ENCODE data around the gene GSDME. TPM values are rescaled to one million over a fixed set of nuclear protein-coding genes. Genes with fewer than 3 reads are reported as not detected.

The GSDME gene
- total RNA-seq, 6 donors from 2014 or later, result 3.8 to 41.9 (median 7.5) TPM

- Histone ChIP-seq H3K36me3 (no peaks in the 10 kb centered on the region), H3K4me3 (no peak overlapping the region), H3K27ac (no peak overlapping the region), H3K4me1 (peaks cover 0 to 3% (median 0%) of the 10 kb centered on the region in 4 donors), H3K27me3 (no peaks in the 10 kb centered on the region), H3K9me3 (no peaks in the 10 kb centered on the region)
- WGBS, 2 donors, result 76 to 83% methylated on average over 10 of the region's 10 CpGs
- TF ChIP-seq POLR2AphosphoS5 (IDR thresholded peaks at IDR 0.05) (no peak), EP300 (IDR thresholded peaks at IDR 0.05) (no peak), POLR2A (IDR thresholded peaks at IDR 0.05) (no peak), CTCF (IDR thresholded peaks at IDR 0.05) (no peak)
- DNase-seq, result no peak
- no peak for ATAC-seq (ENCODE audit: low FRiP score in 2 of 2)
Measured at GRCh38 chr7:24729365-24730017, 27.8 kb downstream of the GSDME start.

DNA sequence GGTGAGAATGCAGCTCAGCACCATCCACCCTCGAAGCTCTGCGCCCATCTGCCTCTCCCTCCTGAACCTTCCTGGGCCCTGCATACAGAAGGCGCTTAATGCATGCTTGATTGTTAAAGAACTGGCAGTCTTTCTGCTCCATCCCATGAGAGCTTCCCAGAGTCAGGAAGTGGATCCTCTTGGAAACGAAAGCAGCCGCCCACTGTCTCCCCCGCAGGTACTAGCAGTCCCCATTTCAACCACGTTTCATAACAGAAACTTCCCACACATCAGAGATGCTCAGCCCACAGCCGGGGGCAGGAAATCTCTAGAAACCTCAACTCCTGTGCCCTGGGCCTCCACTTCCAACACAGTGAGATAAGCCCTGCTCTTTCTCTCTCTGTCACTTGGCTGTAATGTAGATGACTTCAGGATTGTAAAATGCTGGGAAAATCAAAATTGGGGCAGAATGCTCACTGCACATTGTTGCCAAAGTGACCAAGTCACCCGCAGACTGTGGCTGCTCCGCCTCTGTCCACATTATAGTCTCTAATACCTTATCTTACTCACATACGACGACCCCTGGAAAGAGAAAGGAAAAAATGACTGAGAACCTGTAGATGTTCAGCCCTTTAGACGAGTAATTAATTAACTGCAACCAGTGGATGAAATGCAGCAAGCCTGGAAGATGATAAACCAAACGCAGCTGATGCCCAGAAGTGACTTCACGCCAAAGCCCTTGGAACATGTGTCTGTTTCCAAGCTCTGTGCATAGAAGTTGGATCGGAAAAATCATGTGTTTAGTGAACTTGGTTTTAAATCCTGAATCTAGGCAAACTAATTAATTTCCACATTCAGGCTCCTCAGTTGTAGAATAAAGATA lies 28.5 kb downstream of the GSDME start:
- H3K27ac ChIP-seq, result no peak overlapping the region
- DNase-seq, result no peak

DNA sequence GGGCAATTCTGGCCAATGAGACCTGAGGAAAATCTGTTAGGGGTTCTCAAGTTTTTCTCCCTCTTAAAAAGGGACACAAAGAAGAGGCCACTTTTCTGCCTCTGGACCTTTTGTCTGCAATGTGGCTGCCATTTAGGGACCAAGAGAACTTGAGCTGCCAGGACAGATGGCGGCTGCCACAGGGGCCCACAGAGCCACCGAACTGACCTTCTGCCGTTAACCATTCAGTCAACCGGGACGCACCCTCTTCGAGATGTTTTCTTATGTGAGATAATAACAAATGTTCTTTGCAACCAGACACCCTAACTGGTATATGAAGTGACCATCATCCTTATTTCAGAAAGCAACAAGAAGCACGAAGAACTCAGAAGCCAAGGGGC lies 29.2 kb downstream of the GSDME start:
- no peaks in the 10 kb centered on the region for H3K27me3 ChIP-seq
- TF ChIP-seq POLR2AphosphoS5 (IDR thresholded peaks at IDR 0.05) (no peak), POLR2A (IDR thresholded peaks at IDR 0.05) (no peak), CTCF (IDR thresholded peaks at IDR 0.05) (no peak), EP300 (IDR thresholded peaks at IDR 0.05) (no peak)
- 89 to 97% methylated on average over 7 of the region's 7 CpGs for WGBS, 2 donors
- H3K36me3 ChIP-seq, result no peaks in the 10 kb centered on the region
- ATAC-seq (ENCODE audit: low FRiP score in 2 of 2), result no peak
- H3K9me3 ChIP-seq, result no peaks in the 10 kb centered on the region
- H3K27ac ChIP-seq, result no peak overlapping the region
- peaks cover 0 to 3% (median 0%) of the 10 kb centered on the region in 4 donors for H3K4me1 ChIP-seq
- no peak overlapping the region for H3K4me3 ChIP-seq
- DNase-seq, result no peak

More for the DNA sequence above, 28.5 kb downstream of the GSDME start:
- no peak for TF ChIP-seq CTCF (IDR thresholded peaks at IDR 0.05)
- TF ChIP-seq POLR2AphosphoS5 (IDR thresholded peaks at IDR 0.05), result no peak
- TF ChIP-seq EP300 (IDR thresholded peaks at IDR 0.05), result no peak
- TF ChIP-seq POLR2A (IDR thresholded peaks at IDR 0.05), result no peak
- Histone ChIP-seq H3K36me3 (no peaks in the 10 kb centered on the region), H3K27me3 (no peaks in the 10 kb centered on the region), H3K4me1 (peaks cover 0 to 3% (median 0%) of the 10 kb centered on the region in 4 donors), H3K9me3 (no peaks in the 10 kb centered on the region), H3K4me3 (no peak overlapping the region)
- 56 to 63% methylated on average over 16 of the region's 16 CpGs for WGBS, 2 donors
- peak in 1 of 2 donors; percentile 49 for ATAC-seq (ENCODE audit: low FRiP score in 2 of 2)

DNA sequence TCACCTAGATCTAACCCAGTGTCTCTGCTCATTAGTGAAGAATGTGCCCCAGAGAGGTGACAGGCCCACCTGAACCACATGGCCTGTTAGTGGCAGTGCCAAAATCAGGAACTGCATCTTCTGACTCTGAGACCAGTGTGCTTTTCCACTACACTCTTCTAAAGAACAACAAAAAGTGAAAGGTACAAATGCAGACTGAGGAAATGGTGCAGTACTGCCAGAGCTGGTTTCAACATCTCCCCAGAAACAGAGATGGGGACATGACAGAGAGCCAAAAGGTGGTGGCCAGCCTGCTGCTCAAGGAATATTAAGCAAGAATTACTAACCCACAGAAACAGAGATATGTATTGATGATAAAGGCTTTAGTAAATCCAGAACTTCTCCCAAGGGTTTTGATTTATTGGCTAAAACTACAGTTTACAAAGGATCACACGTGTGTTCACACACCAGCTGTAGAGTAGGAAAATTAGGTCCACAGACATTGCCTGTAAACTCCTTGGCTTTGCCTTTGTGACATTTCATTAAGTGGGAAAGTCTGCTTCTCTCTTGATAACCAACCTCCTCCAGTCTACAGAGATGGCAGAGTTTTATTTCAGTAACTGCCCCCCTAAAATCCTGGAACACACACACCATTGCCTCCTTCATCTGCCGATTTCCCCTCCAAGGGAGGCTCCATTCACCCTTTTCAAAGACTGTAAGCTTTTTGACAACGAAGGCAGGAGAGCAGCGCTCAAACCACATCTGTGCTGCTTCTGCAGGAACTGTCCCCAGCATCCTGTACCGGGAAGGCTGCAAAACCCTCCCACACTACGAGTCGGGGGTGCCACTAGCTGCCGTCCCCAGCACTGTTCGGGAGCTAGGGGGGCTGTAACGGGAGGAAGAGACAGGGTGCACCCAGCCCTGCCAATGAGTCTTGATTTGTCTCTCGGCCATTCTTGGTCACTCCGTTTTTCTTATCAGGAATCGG lies 29.8 kb downstream of the GSDME start:
- no peak for DNase-seq
- WGBS, 2 donors, result 75 to 77% methylated on average over 13 of the region's 13 CpGs
- no peaks in the 10 kb centered on the region for H3K36me3 ChIP-seq
- no peak overlapping the region for H3K27ac ChIP-seq
- H3K27me3 ChIP-seq, result no peaks in the 10 kb centered on the region
- ATAC-seq (ENCODE audit: low FRiP score in 2 of 2), result peak in 1 of 2 donors; percentile 11
- H3K4me3 ChIP-seq, result no peak overlapping the region
- no peak for TF ChIP-seq POLR2A (IDR thresholded peaks at IDR 0.05)
- no peak for TF ChIP-seq EP300 (IDR thresholded peaks at IDR 0.05)
- no peak for TF ChIP-seq CTCF (IDR thresholded peaks at IDR 0.05)
- TF ChIP-seq POLR2AphosphoS5 (IDR thresholded peaks at IDR 0.05), result no peak
- H3K9me3 ChIP-seq, result no peaks in the 10 kb centered on the region
- peaks cover 0 to 3% (median 0%) of the 10 kb centered on the region in 4 donors for H3K4me1 ChIP-seq

Measured in upper lobe of left lung (tissue), 6 donors.